ENCODE measurements around the gene CFLAR. TPM values are rescaled to one million over a fixed set of nuclear protein-coding genes. Genes with fewer than 3 reads are reported as not detected.
A peak's percentile ranks its signal among the peaks of the same experiment; 100 is the strongest.

Gene CFLAR
- total and polyA plus RNA-seq, 9 of the 15 experiments (the other 6 are each of a cell fraction or from before 2014, with no cell fraction given), result 27.5 to 102 (median 54.0) TPM

GRCh38 chr2:201126308-201127151 is 10.6 kb downstream of the CFLAR start (continued):
- TF ChIP-seq TEAD2 (tag; IDR thresholded peaks at IDR 0.05), result peak; percentile 95
- TF ChIP-seq ZNF57 (CRISPR knock-in tag; IDR thresholded peaks at IDR 0.05), result peak; percentile 93
- TF ChIP-seq PCBP1 (IDR thresholded peaks at IDR 0.05; ENCODE audit: low read depth, low read length, poor library complexity, severe bottlenecking), result no peak
- TF ChIP-seq, protein P1, sequence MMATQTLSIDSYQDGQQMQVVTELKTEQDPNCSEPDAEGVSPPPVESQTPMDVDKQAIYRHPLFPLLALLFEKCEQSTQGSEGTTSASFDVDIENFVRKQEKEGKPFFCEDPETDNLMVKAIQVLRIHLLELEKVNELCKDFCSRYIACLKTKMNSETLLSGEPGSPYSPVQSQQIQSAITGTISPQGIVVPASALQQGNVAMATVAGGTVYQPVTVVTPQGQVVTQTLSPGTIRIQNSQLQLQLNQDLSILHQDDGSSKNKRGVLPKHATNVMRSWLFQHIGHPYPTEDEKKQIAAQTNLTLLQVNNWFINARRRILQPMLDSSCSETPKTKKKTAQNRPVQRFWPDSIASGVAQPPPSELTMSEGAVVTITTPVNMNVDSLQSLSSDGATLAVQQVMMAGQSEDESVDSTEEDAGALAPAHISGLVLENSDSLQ (IDR thresholded peaks at IDR 0.05), result no peak; the same call in 1 of the 2 replicates
- no peak for TF ChIP-seq TAF9B (IDR thresholded peaks at IDR 0.05; ENCODE audit: partially characterized antibody)
- TF ChIP-seq SETDB1 (IDR thresholded peaks at IDR 0.05; ENCODE audit: low read length), result no peak
- no peak for TF ChIP-seq ZSCAN29 (IDR thresholded peaks at IDR 0.05)

GRCh38 chr2:201127152-201127511 is 11.2 kb downstream of the CFLAR start:
- H3K4me2 ChIP-seq (ENCODE audit: insufficient read depth, low read length), result peak overlapping the region; percentile 82
- FAIRE-seq, result no peak
- no peaks in the 10 kb centered on the region for H3K9me1 ChIP-seq (ENCODE audit: control insufficient read depth, insufficient read depth, low read length)
- intact Hi-C loops (cut with micrococcal nuclease), result no loop called here
- no peak overlapping the region for H2AFZ ChIP-seq (ENCODE audit: low read depth, low read length)
- H3K9ac ChIP-seq (ENCODE audit: insufficient read depth in 1 of 2, low read depth in 2 of 2, low read length in 2 of 2), result peak overlapping the region; percentile 66 to 84; a peak in 3 of 4 replicates
- ChIA-PET CTCF (ENCODE audit: low intra/inter-chr PET ratio) (no interaction called here), POLR2A (interaction anchor here (1.0 to 1.4 kb wide), 2 partner anchors 10 to 55 kb away, joined by 3 to 7 read pairs; partner anchors contain the start of gene CASP10)
- BruUV-seq (replicated peaks), result no TSS peak
- no peaks in the 10 kb centered on the region for H3K9me3 ChIP-seq (replicated peaks; ENCODE audit: control insufficient read depth, insufficient read depth, low read depth, low read length)
- H3K4me3 ChIP-seq, result peak overlapping the region; percentile 20; the same call in 1 of the 2 replicates
- no peak for DNase-seq (ENCODE audit: extremely low read depth in 1 of 4, low spot score in 3 of 4)
- peaks cover 34 to 76% of the 10 kb centered on the region in 2 experiments for H3K4me1 ChIP-seq (replicated peaks in 1 of 2; ENCODE audit: control insufficient read depth in 2 of 2, insufficient read depth in 2 of 2, low read length in 2 of 2)
- H4K20me1 ChIP-seq (replicated peaks; ENCODE audit: control insufficient read depth, insufficient read depth, low read length), result no peaks in the 10 kb centered on the region
- peak overlapping the region; percentile 82 for H3K27ac ChIP-seq (ENCODE audit: extremely low read depth, low read depth, low read length)
- 53% methylated on average over 2 of the region's 2 CpGs for WGBS (ENCODE audit: insufficient coverage, low coverage, missing lambda C conversion rate)
- in situ Hi-C loops (cut with MboI), result no loop called here
- no peaks in the 10 kb centered on the region for H3K27me3 ChIP-seq (ENCODE audit: control insufficient read depth in 2 of 2, insufficient read depth in 2 of 2, low read length in 2 of 2)
- ATAC-seq, result no peak
- peaks cover 97% of the 10 kb centered on the region for H3K79me2 ChIP-seq (ENCODE audit: control insufficient read depth, insufficient read depth, low read length)
- H3K36me3 ChIP-seq (ENCODE audit: control insufficient read depth, insufficient read depth, low read length), result peaks cover 37% of the 10 kb centered on the region
- TF ChIP-seq TCFL5 (CRISPR knock-in tag; conservative IDR thresholded peaks at IDR 0.05) (no peak), KHSRP (IDR thresholded peaks at IDR 0.05) (no peak), RBFOX2 (IDR thresholded peaks at IDR 0.05; ENCODE audit: low read depth, low read length) (peak; percentile 8; the same call in 1 of the 2 replicates)
- TF ChIP-seq, protein P2, sequence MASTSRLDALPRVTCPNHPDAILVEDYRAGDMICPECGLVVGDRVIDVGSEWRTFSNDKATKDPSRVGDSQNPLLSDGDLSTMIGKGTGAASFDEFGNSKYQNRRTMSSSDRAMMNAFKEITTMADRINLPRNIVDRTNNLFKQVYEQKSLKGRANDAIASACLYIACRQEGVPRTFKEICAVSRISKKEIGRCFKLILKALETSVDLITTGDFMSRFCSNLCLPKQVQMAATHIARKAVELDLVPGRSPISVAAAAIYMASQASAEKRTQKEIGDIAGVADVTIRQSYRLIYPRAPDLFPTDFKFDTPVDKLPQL (IDR thresholded peaks at IDR 0.05; ENCODE audit: extremely low read depth, insufficient read length), result no peak

Data from K562 (cell line).